Large intestine (tissue), 3 donors: ENCODE measurements around the gene TEP1. TPM values are rescaled to one million over a fixed set of nuclear protein-coding genes. Genes with fewer than 3 reads are reported as not detected.
"Not testable (repeated sequence)": the region's sequence is repeated elsewhere in the genome, so short reads cannot be mapped to it uniquely, and the experiment has no call there.

Experiments used
- DNase-seq, 2 donors: peaks; one replicate each; pipeline versions ENCODE4 v3.0.0 to v3.0.0-alpha.2; 2013
- H3K27ac ChIP-seq: one replicate; pipeline ENCODE4 v1.5.1; 2013; ENCODE audit warnings: low read length
- H3K27me3 ChIP-seq: 2 replicates; pipeline ENCODE4 v1.6.1; 2013; ENCODE audit warnings: low read length; ENCODE audit not compliant: control insufficient read depth, insufficient read depth
- H3K36me3 ChIP-seq: 2 replicates; pipeline ENCODE4 v1.6.1; 2013; ENCODE audit warnings: low read length; ENCODE audit not compliant: control insufficient read depth, insufficient read depth
- H3K4me1 ChIP-seq: one replicate; pipeline ENCODE4 v1.6.1; 2013; ENCODE audit warnings: low read length; ENCODE audit not compliant: control insufficient read depth, insufficient read depth
- H3K4me3 ChIP-seq: one replicate; pipeline ENCODE4 v1.5.1; 2013; ENCODE audit warnings: low read length
- H3K9me3 ChIP-seq: one replicate; pipeline ENCODE4 v1.6.1; 2013; ENCODE audit warnings: mild to moderate bottlenecking, low read depth, low read length, moderate library complexity; ENCODE audit not compliant: control insufficient read depth
- WGBS: methylation state at CpG from one replicate; pipeline ENCODE4 v1.1.5; 2013; ENCODE audit warnings: low lambda C conversion rate; ENCODE audit not compliant: insufficient coverage; 5-methylcytosine and 5-hydroxymethylcytosine counted together
- polyA plus RNA-seq: library from polyadenylated mRNA; unstranded; fragments of 120-200 nt; gene quantifications from one replicate; pipeline ENCODE4 v1.2.1, GENCODE V29; 2013

Gene TEP1
- polyA plus RNA-seq, 1 donor = 98.8 TPM

DNA sequence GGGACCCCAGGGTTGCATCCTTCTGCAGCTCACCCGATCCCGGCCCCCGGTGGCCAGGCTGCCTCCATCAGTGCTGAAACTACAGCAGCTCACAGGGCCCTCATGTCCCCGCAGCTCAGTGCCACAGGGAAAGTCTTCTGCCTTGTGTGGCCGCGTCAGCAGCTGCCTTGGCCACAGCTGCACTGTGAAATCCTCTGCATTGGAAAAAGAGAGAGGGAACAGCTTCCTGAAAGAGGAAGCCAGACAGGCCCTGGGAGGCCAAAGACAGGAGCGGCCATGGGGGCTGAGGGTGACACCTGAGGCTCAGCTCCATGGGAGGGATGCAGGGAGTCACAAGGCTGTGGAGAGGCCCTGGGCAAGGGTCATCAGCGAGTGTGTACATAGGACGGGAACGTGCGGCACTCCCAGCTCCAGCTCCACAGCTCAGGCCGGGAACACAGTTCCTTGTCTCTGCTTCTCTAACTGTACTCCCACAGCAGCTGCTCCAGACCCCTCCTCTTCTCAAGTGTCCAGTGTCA, 37.2 kb downstream of the TEP1 start:
- Histone ChIP-seq H3K4me1 (peaks cover 29% of the 10 kb centered on the region), H3K4me3 (no peak overlapping the region), H3K36me3 (peaks cover 82% of the 10 kb centered on the region), H3K27me3 (no peaks in the 10 kb centered on the region), H3K9me3 (no peaks in the 10 kb centered on the region), H3K27ac (peak overlapping the region; percentile 98)
- DNase-seq = peak; percentile 95 to 98
- WGBS = 40% methylated on average over 1 of the region's 12 CpGs

DNA sequence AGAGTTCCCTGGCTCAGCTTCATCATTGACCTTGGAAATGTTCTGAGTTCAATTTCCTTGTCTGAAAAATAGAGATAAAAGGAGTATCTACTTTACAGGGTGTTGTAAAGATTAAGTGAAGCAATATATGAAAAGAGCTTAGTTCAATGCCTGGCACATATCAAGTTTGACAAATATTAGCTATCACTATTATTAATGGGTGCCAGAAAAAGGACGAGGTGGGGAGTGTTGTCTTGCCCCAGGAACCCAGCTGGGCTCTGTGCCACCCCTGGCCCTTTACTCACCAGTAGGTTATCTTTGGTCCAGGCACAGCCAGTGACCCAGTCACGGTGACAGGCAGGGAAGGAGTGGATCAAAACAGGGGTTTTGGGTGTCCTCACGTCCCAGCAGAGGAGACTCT, 37.8 kb downstream of the TEP1 start:
- 27% methylated on average over 2 of the region's 3 CpGs for WGBS
- H3K27me3 ChIP-seq = no peaks in the 10 kb centered on the region
- peak in 1 of 2 donors; percentile 72 for DNase-seq
- H3K27ac ChIP-seq = peak overlapping the region; percentile 98
- peaks cover 82% of the 10 kb centered on the region for H3K36me3 ChIP-seq
- H3K4me1 ChIP-seq = peaks cover 28% of the 10 kb centered on the region
- no peaks in the 10 kb centered on the region for H3K9me3 ChIP-seq
- no peak overlapping the region for H3K4me3 ChIP-seq

DNA sequence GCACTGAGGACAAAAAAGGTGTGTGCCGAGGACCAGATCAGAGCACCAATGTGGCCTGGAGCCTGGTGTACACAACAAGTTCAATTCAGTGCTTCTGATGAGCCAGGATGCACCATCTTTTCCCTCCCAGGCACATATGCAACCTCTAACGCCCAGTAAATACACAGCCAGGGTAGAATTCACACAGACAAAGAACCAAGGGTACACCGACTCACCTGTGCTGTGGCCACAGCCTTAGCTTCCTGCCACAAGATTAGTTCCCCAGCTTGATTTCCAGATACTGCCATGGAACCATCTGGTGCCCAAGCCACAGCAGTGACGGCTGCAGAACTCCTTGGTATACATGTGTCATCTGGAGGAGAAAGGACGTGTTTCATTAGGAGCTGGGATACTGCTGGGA, 40.5 kb downstream of the TEP1 start:
- Histone ChIP-seq H3K27me3 (no peaks in the 10 kb centered on the region), H3K4me1 (peaks cover 22% of the 10 kb centered on the region), H3K9me3 (no peaks in the 10 kb centered on the region), H3K4me3 (no peak overlapping the region), H3K27ac (no peak overlapping the region), H3K36me3 (peaks cover 78% of the 10 kb centered on the region)
- no peak for DNase-seq
- 100% methylated on average over 1 of the region's 5 CpGs for WGBS

DNA sequence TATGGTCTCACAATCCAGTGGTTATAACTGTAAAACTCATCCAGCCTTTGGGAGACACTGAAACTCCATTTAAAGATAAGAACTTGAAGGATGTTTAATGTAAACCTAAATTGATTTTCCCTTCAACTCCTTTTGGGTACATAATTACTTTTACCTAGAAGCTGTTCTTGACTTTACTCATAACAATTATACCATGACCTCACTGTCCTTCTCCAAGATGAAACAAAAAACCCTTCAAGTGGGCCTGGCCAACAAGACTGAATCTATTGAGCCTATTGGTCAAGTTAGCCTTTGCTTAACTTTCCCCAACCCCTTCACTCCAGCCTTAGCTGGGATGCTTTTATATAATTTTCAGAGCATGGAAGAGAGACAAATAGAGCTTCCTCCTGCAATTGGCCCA, 47.4 kb downstream of the TEP1 start:
- Histone ChIP-seq H3K36me3 (peaks cover 58% of the 10 kb centered on the region), H3K4me3 (no peak overlapping the region), H3K27me3 (no peaks in the 10 kb centered on the region), H3K4me1 (no peaks in the 10 kb centered on the region), H3K9me3 (no peaks in the 10 kb centered on the region), H3K27ac (no peak overlapping the region)
- no peak for DNase-seq

DNA sequence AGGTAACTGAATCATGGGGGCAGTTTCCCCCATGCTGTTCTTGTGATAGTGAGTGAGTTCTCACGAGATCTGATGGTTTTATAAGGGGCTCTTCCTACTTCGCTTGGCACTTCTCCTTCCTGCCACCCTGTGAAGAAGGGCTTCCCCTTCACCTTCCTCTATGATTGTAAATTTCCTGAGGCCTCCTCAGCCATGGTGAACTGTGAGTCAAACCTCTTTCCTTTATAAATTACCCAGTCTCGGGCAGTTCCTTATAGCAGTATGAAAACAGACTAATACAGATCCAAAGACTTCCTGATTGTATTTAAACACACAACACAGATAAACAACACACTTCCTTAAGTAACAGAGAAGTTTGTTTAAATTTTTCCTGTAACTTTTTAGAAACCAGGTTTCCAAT, 54.8 kb downstream of the TEP1 start:
- H3K27me3 ChIP-seq, DNase-seq, H3K4me3 ChIP-seq, H3K27ac ChIP-seq, H3K4me1 ChIP-seq, H3K9me3 ChIP-seq: not testable (repeated sequence)
- no CpG with 5 or more reads among the region's 3 CpGs for WGBS
- peaks cover 55% of the 10 kb centered on the region for H3K36me3 ChIP-seq

DNA sequence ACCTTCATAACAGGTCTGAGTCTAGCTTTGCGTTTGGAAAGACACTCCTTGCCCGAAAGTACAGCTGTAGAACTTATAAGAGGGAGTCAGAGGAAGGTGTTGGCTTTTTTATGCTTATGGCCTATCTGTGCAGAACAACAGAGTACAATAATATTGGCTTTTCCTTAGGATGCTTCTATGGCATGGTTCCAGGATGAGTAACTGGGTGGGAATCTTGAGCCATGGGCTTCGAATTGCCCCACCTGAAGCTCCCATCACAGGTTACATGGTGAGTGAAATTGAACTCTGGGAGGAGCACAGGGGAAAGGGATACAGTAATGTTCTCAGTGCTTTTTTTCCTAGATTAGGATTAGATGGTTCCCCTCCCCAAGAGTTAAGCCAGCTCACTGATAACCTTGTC, 56.9 kb downstream of the TEP1 start:
- no peak for DNase-seq
- Histone ChIP-seq H3K36me3 (peaks cover 64% of the 10 kb centered on the region), H3K9me3 (no peaks in the 10 kb centered on the region), H3K27me3 (no peaks in the 10 kb centered on the region), H3K4me3 (no peak overlapping the region), H3K4me1 (no peaks in the 10 kb centered on the region), H3K27ac (no peak overlapping the region)
- no CpG with 5 or more reads among the region's 3 CpGs for WGBS

DNA sequence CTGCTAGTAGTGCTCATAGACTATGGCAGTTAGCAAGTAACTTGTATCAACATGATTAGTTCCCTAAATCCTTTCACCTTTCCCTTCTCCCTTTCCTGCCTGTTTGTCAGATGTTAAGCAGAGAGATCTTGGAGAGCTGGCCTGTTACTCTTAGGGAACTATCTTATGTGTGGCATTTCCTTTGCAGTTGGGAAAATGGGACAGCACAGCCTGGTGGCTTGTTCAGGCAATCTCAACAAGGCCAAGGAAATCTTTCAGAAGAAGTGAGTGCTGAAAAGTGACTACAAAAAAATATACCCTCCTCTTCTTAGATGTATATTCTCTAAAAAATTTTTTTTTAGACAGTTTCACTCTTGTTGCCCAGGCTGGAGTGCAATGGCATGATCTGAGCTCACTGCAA, 62.4 kb downstream of the TEP1 start:
- Histone ChIP-seq H3K9me3 (no peaks in the 10 kb centered on the region), H3K27ac (no peak overlapping the region), H3K4me3 (no peak overlapping the region), H3K27me3 (no peaks in the 10 kb centered on the region), H3K36me3 (peaks cover 71% of the 10 kb centered on the region), H3K4me1 (no peaks in the 10 kb centered on the region)
- DNase-seq = no peak

DNA sequence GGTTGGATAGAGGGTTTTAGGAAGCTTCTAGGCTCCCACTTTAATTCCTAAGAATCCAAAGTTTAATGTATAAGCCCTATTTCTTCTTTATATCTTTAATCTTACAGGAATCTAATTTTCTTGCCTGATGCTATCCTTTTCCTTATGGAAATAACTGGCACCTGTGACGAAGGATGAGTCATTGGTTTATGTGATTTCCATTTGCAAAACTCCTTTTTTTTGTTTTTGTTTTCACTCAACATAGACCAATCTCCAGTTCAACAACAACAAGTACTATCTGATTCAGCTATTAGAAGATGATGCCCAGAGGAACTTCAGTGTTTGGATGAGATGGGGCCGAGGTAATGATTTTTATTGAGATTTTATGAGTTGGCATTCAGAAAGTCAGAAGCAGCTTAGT, 63.0 kb downstream of the TEP1 start:
- DNase-seq = no peak
- no peak overlapping the region for H3K4me3 ChIP-seq
- H3K4me1 ChIP-seq = no peaks in the 10 kb centered on the region
- H3K9me3 ChIP-seq = no peaks in the 10 kb centered on the region
- H3K36me3 ChIP-seq = peaks cover 73% of the 10 kb centered on the region
- WGBS = 100% methylated on average over 1 of the region's 2 CpGs
- no peaks in the 10 kb centered on the region for H3K27me3 ChIP-seq
- H3K27ac ChIP-seq = no peak overlapping the region

DNA sequence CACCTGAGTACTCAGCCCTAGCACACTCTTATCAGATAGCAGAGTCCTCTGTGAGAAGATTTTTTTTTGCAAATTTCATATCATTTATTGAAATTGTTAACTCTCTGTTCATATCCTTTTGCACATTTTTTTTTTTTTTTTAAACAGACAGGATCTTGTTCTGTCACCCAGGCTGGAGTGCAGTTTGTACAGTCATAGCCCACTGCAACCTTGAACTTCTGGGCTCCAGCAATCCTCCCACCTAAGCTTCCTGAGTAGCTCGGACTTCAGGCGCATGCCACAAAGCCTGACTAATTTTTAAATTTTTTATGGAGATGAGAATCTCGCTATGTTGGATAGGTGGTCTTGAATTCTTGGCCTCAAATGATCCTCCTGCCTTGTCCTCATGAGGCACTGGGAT, 65.6 kb downstream of the TEP1 start:
- WGBS = no CpG with 5 or more reads among the region's 3 CpGs
- Histone ChIP-seq H3K4me3 (no peak overlapping the region), H3K27ac (no peak overlapping the region), H3K27me3 (no peaks in the 10 kb centered on the region), H3K4me1 (no peaks in the 10 kb centered on the region), H3K9me3 (peaks cover 4% of the 10 kb centered on the region), H3K36me3 (peaks cover 59% of the 10 kb centered on the region)
- no peak for DNase-seq

DNA sequence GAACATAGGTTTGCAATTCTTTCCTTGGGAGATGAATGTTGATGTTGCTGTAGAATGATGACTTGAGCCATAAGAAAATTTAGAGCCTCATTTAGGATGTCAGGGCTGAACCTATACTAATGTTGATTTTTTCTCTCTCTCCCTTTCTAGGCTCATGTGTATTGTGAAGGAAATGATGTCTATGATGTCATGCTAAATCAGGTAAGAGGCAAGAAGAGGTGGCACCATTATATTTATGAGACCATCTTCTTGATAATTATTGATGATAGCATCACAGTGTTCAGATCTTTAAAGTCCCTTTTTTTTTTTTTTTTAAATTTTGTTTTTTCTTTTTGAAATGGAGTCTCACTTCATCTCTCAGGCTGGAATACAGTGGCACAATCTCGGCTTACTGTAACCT, 66.6 kb downstream of the TEP1 start:
- Histone ChIP-seq H3K4me3 (no peak overlapping the region), H3K27me3 (no peaks in the 10 kb centered on the region), H3K4me1 (no peaks in the 10 kb centered on the region), H3K36me3 (peaks cover 49% of the 10 kb centered on the region), H3K9me3 (peaks cover 4% of the 10 kb centered on the region), H3K27ac (no peak overlapping the region)
- no peak for DNase-seq
- no CpG with 5 or more reads among the region's 1 CpG for WGBS

DNA sequence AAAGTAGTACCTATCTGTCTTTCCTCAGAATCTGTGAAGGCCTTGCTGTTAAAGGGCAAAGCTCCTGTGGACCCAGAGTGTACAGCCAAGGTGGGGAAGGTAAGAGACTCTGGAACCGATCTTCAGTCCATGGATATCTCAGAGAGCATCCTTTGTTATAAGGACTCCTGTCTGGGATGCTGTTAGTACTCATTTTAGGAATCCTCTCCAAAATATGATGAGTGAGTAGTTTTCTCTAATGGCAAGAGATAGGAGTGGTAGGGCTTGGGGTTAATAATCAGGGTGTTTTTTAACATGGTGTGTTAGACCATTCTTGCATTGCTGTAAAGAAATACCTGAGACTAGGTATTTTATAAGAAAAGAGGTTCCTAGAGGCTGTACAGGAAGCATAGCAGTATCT, 67.9 kb downstream of the TEP1 start:
- peaks cover 39% of the 10 kb centered on the region for H3K36me3 ChIP-seq
- no peaks in the 10 kb centered on the region for H3K27me3 ChIP-seq
- H3K4me1 ChIP-seq = no peaks in the 10 kb centered on the region
- no peak for DNase-seq
- no peak overlapping the region for H3K4me3 ChIP-seq
- WGBS = no CpG with 5 or more reads among the region's 1 CpG
- no peak overlapping the region for H3K27ac ChIP-seq
- peaks cover 4% of the 10 kb centered on the region for H3K9me3 ChIP-seq
